Pancreas (tissue), 10 donors: ENCODE results near the gene LRMDA. TPM values are rescaled to one million over a fixed set of nuclear protein-coding genes. Genes with fewer than 3 reads are reported as not detected.
"Not testable (repeated sequence)": the region's sequence is repeated elsewhere in the genome, so short reads cannot be mapped to it uniquely, and the experiment has no call there.

ENCODE experiments used
- ATAC-seq, 4 donors: fragments of 200-7000 bp; cut with Tn5 transposase; one replicate each; pipeline versions ENCODE4 v1.8.0 to v1.9.1; 2020; ENCODE audit warnings: mild to moderate bottlenecking in 4 of 4, moderate library complexity in 4 of 4
- DNase-seq, 6 donors: peaks; one replicate each; pipeline ENCODE4 v3.0.0-alpha.2; 2020
- FAIRE-seq: peaks from 2 replicates; lab custom pipeline; 2012; peaks lifted over from hg19 to GRCh38; lab: Jason Lieb, UNC
- H3K27ac ChIP-seq, 4 donors: fragments of 200-600 bp; sonication (generic); 1 replicate in 3 of 4; 2 replicates in 1 of 4; pipeline versions ENCODE4 v1.5.0 to v1.8.0; 2020
- H3K27me3 ChIP-seq, 4 donors: fragments of 200-600 bp; one replicate each; pipeline ENCODE4 v1.8.0; 2021
- H3K36me3 ChIP-seq, 3 donors: fragments of 200-600 bp; sonication (generic) in 1 of 3; one replicate each; pipeline versions ENCODE4 v1.5.0 to v1.8.0; 2020 to 2021
- H3K4me1 ChIP-seq, 3 donors: fragments of 200-600 bp; one replicate each; pipeline ENCODE4 v1.8.0; 2021
- H3K4me3 ChIP-seq, 4 donors: fragments of 200-600 bp; sonication (generic) in 2 of 4; one replicate each; pipeline versions ENCODE4 v1.5.0 to v1.8.0; 2020 to 2021
- H3K9me3 ChIP-seq, 4 donors: fragments of 200-600 bp; one replicate each; pipeline ENCODE4 v1.8.0; 2021
- CTCF ChIP-seq, 4 donors: fragments of 200-600 bp; sonication (generic) in 3 of 4; IDR thresholded peaks; one replicate each; pipeline versions ENCODE4 v1.5.0 to v1.8.0; 2021; ENCODE audit warnings: antibody characterized with exemption in 4 of 4
- WGBS, 2 donors: extraction: QIAGEN DNeasy Blood & Tissue Kit; methylation state at CpG; one replicate each; pipeline ENCODE4 v1.1.7; 2013; 5-methylcytosine and 5-hydroxymethylcytosine counted together
- intact Hi-C, 3 donors: fragments of 100-400 bp; cut with DNase I; formaldehyde crosslinking; loops; one replicate each; pipeline versions ENCODE4 v1.11.1 to v1.14.2; 2022
- polyA plus RNA-seq, 2 donors: library from polyadenylated mRNA; stranded (reverse); fragments of 200-250 nt; gene quantifications; one replicate each; pipeline ENCODE4 v1.2.3, GENCODE V29; 2013
- total RNA-seq, 6 donors: library from RNA; stranded (reverse); fragmentation: NEBNext Ultra II Directional in 4 of 6; extraction: Animal tissue kit (Norgen Biotek cat#: 25700) in 4 of 6; gene quantifications; one replicate each; pipeline versions ENCODE4 v1.2.1 to v1.2.4, GENCODE V29; 2021 to 2023
- donor health status: healthy with polysubstance abuse.
- donor health status: DM: no; HTN: no; CAD: no; lungs with moderate emphysema.
- donor health status: DM: no; HTN: no; CAD: no.
- donor health status: control.
- donor health status: control.
- donor health status: Bipolar disorder and iron deficiency.
- donor health status: DM: yes; HTN: yes; CAD: no.
- donor health status: DM: no; HTN: no; CAD: no.
- donor health status: DM: no; HTN: no; CAD: no.
- donor health status: DM: yes; HTN: yes; CAD: no.

LRMDA gene
- total and polyA plus RNA-seq, 8 donors = 4.6 to 21.2 (median 13.4) TPM

DNA sequence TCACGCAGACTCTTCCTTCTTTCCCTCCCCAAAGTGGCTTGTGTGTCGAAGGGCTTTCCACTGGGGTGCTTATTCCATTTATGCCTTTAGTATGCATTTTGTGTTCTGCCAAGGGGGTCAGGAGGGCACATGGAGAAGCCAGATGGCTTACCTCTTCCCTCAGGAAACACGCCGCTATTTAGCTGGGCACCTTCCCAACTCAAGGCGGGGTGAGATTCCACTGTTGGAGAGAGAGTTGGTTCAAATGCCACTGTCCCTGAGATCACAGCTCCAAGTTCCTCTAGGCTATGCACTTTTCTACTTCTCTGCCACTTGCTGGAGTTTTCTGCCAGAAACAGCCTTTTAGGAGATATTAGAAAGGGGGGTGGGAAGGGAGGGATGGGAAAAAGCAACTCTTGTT lies 1091.8 kb downstream of the LRMDA start:
- no peak for DNase-seq
- WGBS, 2 donors = 66 to 73% methylated on average over 5 of the region's 5 CpGs
- FAIRE-seq = no peak
- Histone ChIP-seq H3K4me1 (no peaks in the 10 kb centered on the region), H3K9me3 (no peaks in the 10 kb centered on the region), H3K4me3 (no peak overlapping the region), H3K27me3 (no peaks in the 10 kb centered on the region), H3K27ac (no peak overlapping the region), H3K36me3 (no peaks in the 10 kb centered on the region)
- intact Hi-C loops = no loop called here
- TF ChIP-seq CTCF (IDR thresholded peaks at IDR 0.05) = no peak
- ATAC-seq = peak in 2 of 4 donors; percentile 43 to 46

- no peaks in the 10 kb centered on the region for H3K27me3 ChIP-seq
- H3K4me3 ChIP-seq = no peak overlapping the region
- no peaks in the 10 kb centered on the region for H3K36me3 ChIP-seq
- TF ChIP-seq CTCF (IDR thresholded peaks at IDR 0.05) = no peak
- FAIRE-seq = no peak
- H3K9me3 ChIP-seq = no peaks in the 10 kb centered on the region
- H3K27ac ChIP-seq = no peak overlapping the region
- peak in 3 of 4 donors; percentile 66 to 77 (median 66) for ATAC-seq
- intact Hi-C loops = no loop called here
- WGBS, 2 donors = 65% methylated on average over 12 of the region's 12 CpGs
- H3K4me1 ChIP-seq = no peaks in the 10 kb centered on the region
- DNase-seq = peak in 1 of 6 donors; percentile 10
These were observed 1092.4 kb downstream of the LRMDA start for GRCh38 chr10:76523791-76524351.

DNA sequence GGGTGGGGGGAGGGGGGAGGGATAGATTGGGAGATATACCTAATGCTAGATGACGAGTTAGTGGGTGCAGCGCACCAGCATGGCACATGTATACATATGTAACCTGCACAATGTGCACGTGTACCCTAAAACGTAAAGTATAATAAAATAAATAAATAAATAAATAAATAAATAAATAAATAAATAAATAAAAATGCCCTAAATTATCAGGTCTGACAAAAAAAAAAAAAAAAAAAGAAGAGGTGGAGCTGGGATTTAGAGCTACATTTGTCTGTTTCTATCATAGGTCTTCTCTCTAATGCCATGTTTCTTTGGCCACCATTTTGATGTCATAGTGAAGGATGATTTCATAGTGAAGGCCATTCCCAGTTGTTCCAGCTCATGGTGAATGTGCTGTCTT lies 1095.4 kb downstream of the LRMDA start:
- FAIRE-seq, H3K4me1 ChIP-seq, ATAC-seq, H3K27ac ChIP-seq, DNase-seq, intact Hi-C loops, H3K9me3 ChIP-seq, H3K27me3 ChIP-seq, H3K4me3 ChIP-seq, H3K36me3 ChIP-seq: not testable (repeated sequence)
- whole genome bisulfite sequencing, 2 donors = 94 to 95% methylated on average over 4 of the region's 4 CpGs

GRCh38 chr10:76540331-76540730 lies 1108.9 kb downstream of the LRMDA start:
- no peaks in the 10 kb centered on the region for H3K4me1 ChIP-seq
- no peak overlapping the region for H3K4me3 ChIP-seq
- WGBS, 2 donors = 74 to 80% methylated on average over 5 of the region's 5 CpGs
- no peak overlapping the region for H3K27ac ChIP-seq
- no peaks in the 10 kb centered on the region for H3K36me3 ChIP-seq
- no peak for TF ChIP-seq CTCF (IDR thresholded peaks at IDR 0.05)
- no peaks in the 10 kb centered on the region for H3K9me3 ChIP-seq
- FAIRE-seq = no peak
- H3K27me3 ChIP-seq = no peaks in the 10 kb centered on the region
- no peak for ATAC-seq
- no peak for DNase-seq
- intact Hi-C loops = no loop called here

- intact Hi-C loops = no loop called here
- FAIRE-seq = no peak
These were observed 1109.4 kb downstream of the LRMDA start for GRCh38 chr10:76540786-76541185.

More at GRCh38 chr10:76540786-76541185, 1109.4 kb downstream of the LRMDA start:
- Histone ChIP-seq H3K27ac (no peak overlapping the region), H3K4me1 (no peaks in the 10 kb centered on the region), H3K9me3 (no peaks in the 10 kb centered on the region), H3K4me3 (no peak overlapping the region), H3K36me3 (no peaks in the 10 kb centered on the region), H3K27me3 (no peaks in the 10 kb centered on the region)
- TF ChIP-seq CTCF (IDR thresholded peaks at IDR 0.05) = no peak
- WGBS, 2 donors = 91 to 92% methylated on average over 3 of the region's 3 CpGs
- ATAC-seq (no peak), DNase-seq (no peak)
